Rectal smooth muscle tissue (tissue), 1 donor: Measurements from ENCODE around the gene AFM.
"Not testable (repeated sequence)": the region's sequence is repeated elsewhere in the genome, so short reads cannot be mapped to it uniquely, and the experiment has no call there.

Source experiments
- H3K27ac ChIP-seq: one replicate; pipeline ENCODE4 v1.7.0; 2013; ENCODE audit warnings: low read depth, low read length, inconsistent platforms
- H3K27me3 ChIP-seq: one replicate; pipeline ENCODE4 v1.7.0; 2013; ENCODE audit warnings: low read length; ENCODE audit not compliant: control insufficient read depth, insufficient read depth
- H3K36me3 ChIP-seq: one replicate; pipeline ENCODE4 v1.7.0; 2013; ENCODE audit warnings: low read length; ENCODE audit not compliant: control insufficient read depth, insufficient read depth
- H3K4me1 ChIP-seq: one replicate; pipeline ENCODE4 v1.7.0; 2013; ENCODE audit warnings: low read length; ENCODE audit not compliant: control insufficient read depth, insufficient read depth
- H3K4me3 ChIP-seq: one replicate; pipeline ENCODE4 v1.7.0; 2013; ENCODE audit warnings: low read length
- H3K9ac ChIP-seq: one replicate; pipeline ENCODE4 v1.7.0; 2013; ENCODE audit warnings: low read length

AFM gene

GRCh38 chr4:73533515-73534422 is 52.2 kb downstream of the AFM start:
- Histone ChIP-seq H3K27me3 (no peaks in the 10 kb centered on the region), H3K9ac (no peak overlapping the region), H3K36me3 (no peaks in the 10 kb centered on the region), H3K4me1 (no peaks in the 10 kb centered on the region), H3K27ac (no peak overlapping the region), H3K4me3 (no peak overlapping the region)

GRCh38 chr4:73538162-73538561 is 56.6 kb downstream of the AFM start:
- H3K27me3 ChIP-seq, result no peaks in the 10 kb centered on the region
- H3K36me3 ChIP-seq, result no peaks in the 10 kb centered on the region
- no peak overlapping the region for H3K27ac ChIP-seq
- H3K4me1 ChIP-seq, result no peaks in the 10 kb centered on the region
- H3K4me3 ChIP-seq, result no peak overlapping the region
- H3K9ac ChIP-seq, result no peak overlapping the region

GRCh38 chr4:73539386-73539785 is 57.8 kb downstream of the AFM start:
- Histone ChIP-seq H3K4me3 (no peak overlapping the region), H3K9ac (no peak overlapping the region), H3K4me1 (no peaks in the 10 kb centered on the region), H3K36me3 (no peaks in the 10 kb centered on the region), H3K27ac (no peak overlapping the region), H3K27me3 (no peaks in the 10 kb centered on the region)

GRCh38 chr4:73540826-73541225 is 59.3 kb downstream of the AFM start:
- H3K4me1 ChIP-seq, result no peaks in the 10 kb centered on the region
- H3K27ac ChIP-seq, result no peak overlapping the region
- H3K4me3 ChIP-seq, result no peak overlapping the region
- H3K36me3 ChIP-seq, result no peaks in the 10 kb centered on the region
- H3K9ac ChIP-seq, result no peak overlapping the region
- no peaks in the 10 kb centered on the region for H3K27me3 ChIP-seq

- no peak overlapping the region for H3K9ac ChIP-seq
- no peaks in the 10 kb centered on the region for H3K36me3 ChIP-seq
- no peak overlapping the region for H3K4me3 ChIP-seq
- H3K27me3 ChIP-seq, result no peaks in the 10 kb centered on the region
- H3K4me1 ChIP-seq, result no peaks in the 10 kb centered on the region
- H3K27ac ChIP-seq, result no peak overlapping the region
These were observed 59.7 kb downstream of the AFM start for GRCh38 chr4:73541251-73541650.

GRCh38 chr4:73544620-73545019 is 63.1 kb downstream of the AFM start:
- Histone ChIP-seq H3K36me3 (no peaks in the 10 kb centered on the region), H3K27ac (no peak overlapping the region), H3K9ac (no peak overlapping the region)

GRCh38 chr4:73550865-73551264 is 69.3 kb downstream of the AFM start:
- not testable (repeated sequence) for H3K4me3 ChIP-seq, H3K4me1 ChIP-seq, H3K27me3 ChIP-seq, H3K36me3 ChIP-seq, H3K9ac ChIP-seq, H3K27ac ChIP-seq

More at GRCh38 chr4:73544620-73545019, 63.1 kb downstream of the AFM start:
- H3K4me3 ChIP-seq, result no peak overlapping the region
- H3K27me3 ChIP-seq, result no peaks in the 10 kb centered on the region
- H3K4me1 ChIP-seq, result no peaks in the 10 kb centered on the region
